ENCODE results near the gene UNC5A. TPM values are rescaled to one million over a fixed set of nuclear protein-coding genes. Genes with fewer than 3 reads are reported as not detected.

The UNC5A gene
- total RNA-seq = under 0.01 and 0.32 TPM in 2 replicates

GRCh38 chr5:176810081-176810597 is at the start of gene UNC5A:
Gene UNC5A (plus strand): TSS chr5:176810559. CDS start chr5:176810751, 192 bp downstream.

GRCh38 chr5:176899296-176899891 is 89.0 kb downstream of the UNC5A start, which contains the start of gene HK3:
Gene HK3 (minus strand): TSS chr5:176899346. CDS start chr5:176896159, 3,187 bp downstream.

Other genes with a start within 250 kb of the UNC5A start
- gene GPRIN1, start 200.4 kb upstream of the UNC5A start, total RNA-seq = 4.5 and 12.0 TPM in 2 replicates
- not detected in 2 replicates for gene SNCB, start 180.0 kb upstream of the UNC5A start, total RNA-seq
- gene EIF4E1B, start 179.9 kb upstream of the UNC5A start, total RNA-seq = not detected in 2 replicates
- 19.1 and 36.1 TPM in 2 replicates for gene TSPAN17, start 163.1 kb upstream of the UNC5A start, total RNA-seq
- not detected in 2 replicates for gene HK3, start 88.8 kb downstream of the UNC5A start, total RNA-seq
- 18.6 and 26.3 TPM in 2 replicates for gene UIMC1, start 196.2 kb downstream of the UNC5A start, total RNA-seq
- gene ZNF346, start 212.1 kb downstream of the UNC5A start, total RNA-seq = 5.9 and 13.9 TPM in 2 replicates